Glomerular endothelial cell (primary cell): Measurements from ENCODE around the gene UBE2D1. TPM values are rescaled to one million over a fixed set of nuclear protein-coding genes. Genes with fewer than 3 reads are reported as not detected.

Experiments used
- total RNA-seq: library from RNA; depleted of rRNA; stranded (reverse); fragments of >200 nt; gene quantifications from 2 replicates; pipeline ENCODE4 v1.2.3, GENCODE V29; 2015

The UBE2D1 gene
- total RNA-seq, 1 donor from 2014 or later, result 16.7 TPM

Other genes with a start within 250 kb of the UBE2D1 start
- 7.5 and 9.1 TPM in 2 replicates for gene IPMK, start 67.1 kb upstream of the UBE2D1 start, total RNA-seq
- gene CISD1, start 65.8 kb upstream of the UBE2D1 start, total RNA-seq, result 24.8 and 44.8 TPM in 2 replicates
- 12.7 and 22.6 TPM in 2 replicates for gene TFAM, start 50.4 kb downstream of the UBE2D1 start, total RNA-seq
- gene BICC1, start 177.9 kb downstream of the UBE2D1 start, total RNA-seq, result 8.8 and 22.9 TPM in 2 replicates